Measurements from ENCODE around the gene NR5A1.

NR5A1 gene

GRCh38 chr9:124439086-124439485, 68.1 kb downstream of the NR5A1 start:
- DNase-seq, result no peak

- DNase-seq, result no peak
These were observed 69.1 kb downstream of the NR5A1 start for GRCh38 chr9:124438091-124438490.

- no peak for DNase-seq
These were observed 70.1 kb downstream of the NR5A1 start for GRCh38 chr9:124437086-124437485.

GRCh38 chr9:124436320-124436719, 70.9 kb downstream of the NR5A1 start:
- no peak for DNase-seq
